ENCODE measurements around the gene ADAR.
"Not testable (repeated sequence)": the region's sequence is repeated elsewhere in the genome, so short reads cannot be mapped to it uniquely, and the experiment has no call there.

DNA sequence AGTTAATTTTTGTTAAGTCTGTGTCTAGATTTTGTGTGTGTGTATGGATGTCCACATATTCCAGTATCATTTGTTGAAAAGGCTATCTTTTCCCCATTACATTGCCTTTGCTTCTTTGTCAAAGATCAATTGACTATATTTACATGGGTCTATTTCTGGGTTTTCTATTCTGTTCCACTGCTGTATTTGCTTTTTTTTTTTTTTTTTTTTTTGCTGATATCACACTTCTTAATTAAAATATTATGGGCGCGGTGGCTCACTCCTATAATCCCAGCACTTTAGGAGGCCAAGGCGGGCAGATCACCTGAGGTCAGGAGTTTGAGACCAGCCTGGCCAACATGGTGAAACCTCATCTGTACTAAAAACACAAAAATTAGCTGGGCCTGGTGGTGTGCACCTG is 36.7 kb upstream of the ADAR start:
- TF ChIP-seq EZH2 (IDR thresholded peaks at IDR 0.05; ENCODE audit: insufficient read depth, poor library complexity, severe bottlenecking); EZH2phosphoT487 (IDR thresholded peaks at IDR 0.05; ENCODE audit: insufficient read depth, low read depth): not testable (repeated sequence)
